Suprapubic skin (tissue), 4 donors: ENCODE data around the gene PIEZO1.

Experiments used
- CTCF ChIP-seq, 2 donors: fragments of 200-600 bp in 1 of 2; fragments of 450-650 bp in 1 of 2; sonication (generic) in 1 of 2; IDR thresholded peaks; one replicate each; pipeline ENCODE4 v1.5.1; 2016 to 2019; ENCODE audit warnings: antibody characterized with exemption in 2 of 2, mild to moderate bottlenecking in 1 of 2, moderate library complexity in 1 of 2
- POLR2A ChIP-seq, 2 donors: fragments of 450-650 bp; IDR thresholded peaks; one replicate each; pipeline ENCODE4 v1.6.1; 2017; ENCODE audit warnings: antibody characterized with exemption in 2 of 2, mild to moderate bottlenecking in 2 of 2, moderate library complexity in 2 of 2
- POLR2AphosphoS5 ChIP-seq, 3 donors: sonication (generic); formaldehyde crosslinking; IDR thresholded peaks; one replicate each; pipeline ENCODE4 v1.6.1; 2017; ENCODE audit warnings: antibody characterized with exemption in 3 of 3

GRCh38 chr16:88793251-88793954, 8.4 kb upstream of the PIEZO1 start:
- no peak for TF ChIP-seq POLR2A (IDR thresholded peaks at IDR 0.05)
- TF ChIP-seq POLR2AphosphoS5 (IDR thresholded peaks at IDR 0.05), result no peak
- no peak for TF ChIP-seq CTCF (IDR thresholded peaks at IDR 0.05)
